GM12873 (cell line): ENCODE results near the gene EYA4.

Source experiments
- CTCF ChIP-seq: IDR thresholded peaks from 2 replicates; pipeline ENCODE4 v1.5.1; 2012; ENCODE audit warnings: low read depth, mild to moderate bottlenecking, moderate library complexity, low read length, control low read depth; ENCODE audit not compliant: insufficient read depth; ENCODE audit errors: missing control alignments

Gene EYA4

GRCh38 chr6:133254552-133255228 is 13.5 kb downstream of the EYA4 start:
- TF ChIP-seq CTCF: no peak

- TF ChIP-seq CTCF: no peak
Measured at GRCh38 chr6:133257545-133258105, 16.5 kb downstream of the EYA4 start.

GRCh38 chr6:133259561-133259960 is 18.4 kb downstream of the EYA4 start:
- no peak for TF ChIP-seq CTCF

- no peak for TF ChIP-seq CTCF
Measured at GRCh38 chr6:133262804-133263203, 21.6 kb downstream of the EYA4 start.

GRCh38 chr6:133265066-133265465 is 23.9 kb downstream of the EYA4 start:
- no peak for TF ChIP-seq CTCF

- TF ChIP-seq CTCF: no peak
Measured at GRCh38 chr6:133266186-133266585, 25.0 kb downstream of the EYA4 start.

GRCh38 chr6:133268621-133269020 is 27.5 kb downstream of the EYA4 start:
- no peak for TF ChIP-seq CTCF
